Calu3 (cell line): ENCODE measurements around the gene FILIP1L. TPM values are rescaled to one million over a fixed set of nuclear protein-coding genes. Genes with fewer than 3 reads are reported as not detected.

Experiments
- BruUV-seq: library from RNA; stranded (reverse); fragments of 400-500 nt; replicated peaks from 2 replicates; lab custom pipeline; 2021; lab: Mats Ljungman, UMichigan
- CTCF ChIA-PET: fragments of 300-600 bp; sonication (Branson Sonifier 250); formaldehyde crosslinking; loops from one replicate; lab custom pipeline; 2022; ENCODE audit warnings: antibody characterized with exemption; lab: Charles Lee
- DNase-seq: peaks from one replicate; pipeline ENCODE4 v3.0.0; 2022
- H3K27ac Mint-ChIP-seq: one replicate; pipeline ENCODE4 v1.8.0; 2022; ENCODE audit warnings: mixed read lengths; ENCODE audit not compliant: unreplicated experiment
- H3K27me3 Mint-ChIP-seq: one replicate; pipeline ENCODE4 v1.8.0; 2022; ENCODE audit warnings: mixed read lengths; ENCODE audit not compliant: unreplicated experiment
- H3K36me3 Mint-ChIP-seq: one replicate; pipeline ENCODE4 v1.8.0; 2022; ENCODE audit warnings: mild to moderate bottlenecking, moderate library complexity, mixed read lengths; ENCODE audit not compliant: insufficient read depth, unreplicated experiment
- H3K4me1 Mint-ChIP-seq: one replicate; pipeline ENCODE4 v1.8.0; 2022; ENCODE audit warnings: mild to moderate bottlenecking, low read depth, mixed read lengths; ENCODE audit not compliant: unreplicated experiment
- H3K4me3 Mint-ChIP-seq: one replicate; pipeline ENCODE4 v1.8.0; 2022; ENCODE audit warnings: mild to moderate bottlenecking, low read depth, moderate library complexity, mixed read lengths; ENCODE audit not compliant: unreplicated experiment
- H3K9me3 Mint-ChIP-seq: one replicate; pipeline ENCODE4 v1.8.0; 2022; ENCODE audit warnings: low read depth, mixed read lengths; ENCODE audit not compliant: unreplicated experiment
- CTCF ChIP-seq: fragments of 200-600 bp; IDR thresholded peaks from one replicate; pipeline ENCODE4 v1.8.0; 2022; ENCODE audit warnings: antibody characterized with exemption; ENCODE audit not compliant: unreplicated experiment
- intact Hi-C: fragments of 100-400 bp; cut with micrococcal nuclease; formaldehyde crosslinking; loops from one replicate; pipeline ENCODE4 v1.10.0; 2022; ENCODE audit not compliant: unreplicated experiment
- total RNA-seq: library from RNA; stranded (reverse); gene quantifications from 2 replicates; pipeline ENCODE4 v1.2.3, GENCODE V29; 2022

FILIP1L gene
- total RNA-seq, 1 experiment from 2014 or later: 5.2 TPM

- intact Hi-C loops: no loop called here
- Mint-ChIP-seq H3K9me3 (no peaks in the 10 kb centered on the region), H3K4me3 (no peak overlapping the region), H3K36me3 (no peaks in the 10 kb centered on the region), H3K27ac (no peak overlapping the region), H3K4me1 (peaks cover 6% of the 10 kb centered on the region), H3K27me3 (no peaks in the 10 kb centered on the region)
- CTCF ChIA-PET: no interaction called here
- no TSS peak for BruUV-seq
- no peak for TF ChIP-seq CTCF
- no peak for DNase-seq
These were observed 259.5 kb downstream of the FILIP1L start for GRCh38 chr3:99854756-99855298.

- intact Hi-C loops: no loop called here
- Mint-ChIP-seq H3K9me3 (no peaks in the 10 kb centered on the region), H3K4me3 (no peak overlapping the region), H3K27me3 (no peaks in the 10 kb centered on the region), H3K27ac (no peak overlapping the region), H3K4me1 (no peaks in the 10 kb centered on the region), H3K36me3 (no peaks in the 10 kb centered on the region)
- no peak for DNase-seq
- BruUV-seq: no TSS peak
- CTCF ChIA-PET: no interaction called here
- TF ChIP-seq CTCF: no peak
These were observed 261.4 kb downstream of the FILIP1L start for GRCh38 chr3:99852851-99853250.

- CTCF ChIA-PET: no interaction called here
- H3K27ac Mint-ChIP-seq: no peak overlapping the region
- no TSS peak for BruUV-seq
- no peaks in the 10 kb centered on the region for H3K9me3 Mint-ChIP-seq
- no peaks in the 10 kb centered on the region for H3K27me3 Mint-ChIP-seq
- DNase-seq: no peak
- intact Hi-C loops: no loop called here
- H3K36me3 Mint-ChIP-seq: no peaks in the 10 kb centered on the region
- no peak for TF ChIP-seq CTCF
- no peak overlapping the region for H3K4me3 Mint-ChIP-seq
- H3K4me1 Mint-ChIP-seq: no peaks in the 10 kb centered on the region
These were observed 262.3 kb downstream of the FILIP1L start for GRCh38 chr3:99851955-99852354.

- Mint-ChIP-seq H3K36me3 (no peaks in the 10 kb centered on the region), H3K9me3 (no peaks in the 10 kb centered on the region), H3K27ac (no peak overlapping the region), H3K4me3 (no peak overlapping the region), H3K27me3 (no peaks in the 10 kb centered on the region), H3K4me1 (peaks cover 12% of the 10 kb centered on the region)
- DNase-seq: no peak
- BruUV-seq: no TSS peak
- intact Hi-C loops: no loop called here
- CTCF ChIA-PET: no interaction called here
- no peak for TF ChIP-seq CTCF
These were observed 263.7 kb downstream of the FILIP1L start for GRCh38 chr3:99850608-99851007.
